Measurements from ENCODE around the gene CFAP65.

The CFAP65 gene

DNA sequence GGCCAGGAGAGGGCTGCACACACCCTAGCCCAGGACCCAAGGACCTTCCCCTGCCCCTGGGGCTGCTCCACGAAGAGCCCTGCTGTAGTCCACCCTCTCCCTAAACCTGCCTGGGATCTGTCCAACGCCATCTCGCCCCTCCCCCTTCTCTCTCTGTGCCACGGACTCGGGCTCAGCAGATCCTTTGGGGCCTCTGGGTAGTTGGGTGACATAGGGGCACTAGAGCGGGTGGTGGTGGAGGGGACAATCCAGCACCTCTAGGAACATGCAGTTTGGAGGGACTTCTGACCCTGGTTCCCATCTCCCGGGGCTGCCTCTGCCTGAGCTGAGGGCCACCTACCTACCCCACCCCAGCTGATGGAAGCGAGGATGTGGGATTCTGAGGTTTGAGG is 40.8 kb downstream of the CFAP65 start:
- peak overlapping the region; percentile 93 for H3K4ac ChIP-seq (ENCODE audit: low read depth, low read length)
- peak overlapping the region; percentile 71 for H2AK5ac ChIP-seq (ENCODE audit: low read length)
- H3K9ac ChIP-seq (ENCODE audit: low read length) = peak overlapping the region; percentile 28
- H3K56ac ChIP-seq (ENCODE audit: low read length) = peak overlapping the region; percentile 90
- no peaks in the 10 kb centered on the region for H3K79me2 ChIP-seq (ENCODE audit: control insufficient read depth, insufficient read depth, low read length)
- H3K27me3 ChIP-seq (ENCODE audit: insufficient read depth, low read length, poor library complexity) = peaks cover 5% of the 10 kb centered on the region
- peak overlapping the region; percentile 11 for H3K23ac ChIP-seq (ENCODE audit: low read length)
- no peak overlapping the region for H4K8ac ChIP-seq (ENCODE audit: low read depth, low read length)
- no peak overlapping the region for H2BK15ac ChIP-seq (replicated peaks; ENCODE audit: low read depth)
- H2BK5ac ChIP-seq (ENCODE audit: low read length) = peak overlapping the region; percentile 100
- peak overlapping the region; percentile 87 for H3K27ac ChIP-seq (ENCODE audit: low read depth, low read length)
- H4K5ac ChIP-seq (ENCODE audit: low read length) = no peak overlapping the region
- DNase-seq = no peak
- peak overlapping the region; percentile 30 for H3K4me2 ChIP-seq (ENCODE audit: low read length)
- H3K4me1 ChIP-seq (ENCODE audit: control insufficient read depth, low read depth, low read length) = peaks cover 35% of the 10 kb centered on the region
- no CpG with 5 or more reads among the region's 8 CpGs for WGBS (ENCODE audit: extremely low coverage, insufficient coverage, low lambda C conversion rate)
- H2BK120ac ChIP-seq (ENCODE audit: low read depth, low read length) = peak overlapping the region; percentile 16
- no peaks in the 10 kb centered on the region for H3K79me1 ChIP-seq (ENCODE audit: low read length)
- no peak overlapping the region for H3K4me3 ChIP-seq (ENCODE audit: low read length)
- H3K36me3 ChIP-seq (ENCODE audit: control insufficient read depth, insufficient read depth, low read length) = no peaks in the 10 kb centered on the region
- H3K18ac ChIP-seq (ENCODE audit: low read length) = peak overlapping the region; percentile 34

DNA sequence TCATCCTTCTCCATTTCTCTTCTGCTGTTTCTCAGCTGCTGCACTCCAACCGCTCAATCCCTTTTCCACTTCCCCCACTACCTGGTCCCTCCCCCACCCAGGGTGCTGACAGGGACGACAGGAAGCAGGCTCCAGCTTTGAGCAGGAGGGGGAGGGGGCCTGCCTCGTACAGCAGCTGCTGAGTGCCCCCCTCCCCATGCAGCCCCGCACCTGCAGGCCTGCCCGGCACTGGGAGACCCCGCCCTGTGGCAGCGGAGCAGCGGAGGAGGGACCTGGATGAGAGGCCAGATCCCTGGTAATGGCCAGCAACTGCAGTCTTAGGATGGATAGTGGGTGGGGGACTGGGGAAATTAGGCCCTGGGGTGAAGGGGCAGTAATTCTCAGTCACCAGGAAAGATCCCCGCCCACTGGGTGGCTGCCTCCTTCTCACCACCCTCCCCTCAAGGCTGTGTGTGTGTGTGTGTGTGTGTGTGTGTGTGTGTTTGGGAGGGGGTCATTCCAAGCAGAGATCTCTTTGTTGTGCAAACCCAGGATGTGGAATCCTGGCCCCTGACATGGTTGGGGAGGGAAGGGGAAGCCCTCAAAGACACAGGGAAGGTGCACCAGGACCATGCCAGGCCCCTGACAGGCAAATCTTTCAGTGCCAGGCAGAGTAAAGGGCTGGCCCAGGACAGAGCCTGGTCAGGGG is 41.3 kb downstream of the CFAP65 start:
- Histone ChIP-seq H3K18ac (ENCODE audit: low read length) (peak overlapping the region; percentile 34), H3K9ac (ENCODE audit: low read length) (peak overlapping the region; percentile 28), H3K4me3 (ENCODE audit: low read length) (no peak overlapping the region), H2BK15ac (replicated peaks; ENCODE audit: low read depth) (no peak overlapping the region), H3K79me2 (ENCODE audit: control insufficient read depth, insufficient read depth, low read length) (no peaks in the 10 kb centered on the region), H2AK5ac (ENCODE audit: low read length) (peak overlapping the region; percentile 71), H3K27me3 (ENCODE audit: insufficient read depth, low read length, poor library complexity) (peaks cover 10% of the 10 kb centered on the region), H4K5ac (ENCODE audit: low read length) (peak overlapping the region; percentile 91), H3K79me1 (ENCODE audit: low read length) (no peaks in the 10 kb centered on the region), H3K23ac (ENCODE audit: low read length) (peak overlapping the region; percentile 11), H3K4ac (ENCODE audit: low read depth, low read length) (peak overlapping the region; percentile 93), H3K36me3 (ENCODE audit: control insufficient read depth, insufficient read depth, low read length) (no peaks in the 10 kb centered on the region), H3K56ac (ENCODE audit: low read length) (peak overlapping the region; percentile 90), H4K8ac (ENCODE audit: low read depth, low read length) (no peak overlapping the region), H3K4me1 (ENCODE audit: control insufficient read depth, low read depth, low read length) (peaks cover 35% of the 10 kb centered on the region), H2BK5ac (ENCODE audit: low read length) (peak overlapping the region; percentile 100), H2BK120ac (ENCODE audit: low read depth, low read length) (peak overlapping the region; percentile 16), H3K27ac (ENCODE audit: low read depth, low read length) (peak overlapping the region; percentile 87), H3K4me2 (ENCODE audit: low read length) (peak overlapping the region; percentile 56)
- no CpG with 5 or more reads among the region's 9 CpGs for WGBS (ENCODE audit: extremely low coverage, insufficient coverage, low lambda C conversion rate)
- peak; percentile 96 for DNase-seq

DNA sequence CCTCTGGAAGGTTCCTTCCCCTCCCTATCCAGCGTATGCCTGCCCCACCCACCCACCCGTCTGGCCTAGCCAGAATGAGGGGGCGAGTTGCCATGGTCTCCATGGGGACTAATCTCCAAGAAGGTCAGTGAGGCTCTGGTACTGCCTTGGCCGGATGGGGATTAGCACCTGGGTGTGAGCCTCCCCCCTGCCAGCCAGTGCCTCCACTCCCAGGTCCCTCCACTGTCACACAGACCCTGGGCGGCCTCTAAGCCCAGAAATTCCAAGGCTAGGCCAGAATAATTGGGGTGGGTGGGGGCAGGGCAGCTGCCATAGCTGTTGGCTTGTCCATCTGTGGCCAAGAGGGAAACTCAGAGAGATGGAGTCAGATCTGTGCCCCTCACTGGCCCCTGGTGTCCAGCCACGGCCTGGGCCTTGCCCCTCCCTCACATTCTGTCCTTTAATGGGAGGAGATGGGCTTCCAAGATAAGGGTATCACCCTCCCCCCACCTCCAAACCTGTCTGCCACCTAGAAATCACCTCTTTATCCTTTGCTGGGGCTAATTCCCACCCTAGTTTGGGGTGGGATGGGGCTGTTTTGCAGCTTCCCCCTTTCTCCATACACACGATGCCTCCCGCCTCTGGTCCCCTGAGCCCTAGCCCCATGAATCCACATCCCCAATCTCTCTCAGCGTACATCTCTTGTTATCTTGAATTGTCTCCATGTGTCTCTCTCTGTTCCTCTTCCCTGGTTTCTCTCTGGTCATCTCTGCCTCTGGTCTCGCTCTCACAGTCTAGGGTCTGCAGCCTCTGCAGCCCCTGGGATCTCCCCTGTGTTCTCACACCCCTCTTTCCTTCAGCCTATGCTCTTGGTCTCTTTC is 42.1 kb downstream of the CFAP65 start:
- WGBS (ENCODE audit: extremely low coverage, insufficient coverage, low lambda C conversion rate) = no CpG with 5 or more reads among the region's 10 CpGs
- Histone ChIP-seq H3K18ac (ENCODE audit: low read length) (peak overlapping the region; percentile 29), H2BK5ac (ENCODE audit: low read length) (peak overlapping the region; percentile 100), H4K5ac (ENCODE audit: low read length) (peak overlapping the region; percentile 91), H4K8ac (ENCODE audit: low read depth, low read length) (no peak overlapping the region), H3K56ac (ENCODE audit: low read length) (peak overlapping the region; percentile 90), H2BK120ac (ENCODE audit: low read depth, low read length) (peak overlapping the region; percentile 39), H3K27me3 (ENCODE audit: insufficient read depth, low read length, poor library complexity) (peaks cover 16% of the 10 kb centered on the region), H3K27ac (ENCODE audit: low read depth, low read length) (peak overlapping the region; percentile 87), H3K79me1 (ENCODE audit: low read length) (no peaks in the 10 kb centered on the region), H3K4me2 (ENCODE audit: low read length) (peak overlapping the region; percentile 56), H3K4ac (ENCODE audit: low read depth, low read length) (no peak overlapping the region), H2AK5ac (ENCODE audit: low read length) (peak overlapping the region; percentile 71), H3K9ac (ENCODE audit: low read length) (peak overlapping the region; percentile 28), H3K4me3 (ENCODE audit: low read length) (no peak overlapping the region), H3K36me3 (ENCODE audit: control insufficient read depth, insufficient read depth, low read length) (no peaks in the 10 kb centered on the region), H3K79me2 (ENCODE audit: control insufficient read depth, insufficient read depth, low read length) (no peaks in the 10 kb centered on the region), H3K4me1 (ENCODE audit: control insufficient read depth, low read depth, low read length) (peaks cover 35% of the 10 kb centered on the region), H2BK15ac (replicated peaks; ENCODE audit: low read depth) (no peak overlapping the region), H3K23ac (ENCODE audit: low read length) (no peak overlapping the region)
- peak; percentile 97 for DNase-seq

DNA sequence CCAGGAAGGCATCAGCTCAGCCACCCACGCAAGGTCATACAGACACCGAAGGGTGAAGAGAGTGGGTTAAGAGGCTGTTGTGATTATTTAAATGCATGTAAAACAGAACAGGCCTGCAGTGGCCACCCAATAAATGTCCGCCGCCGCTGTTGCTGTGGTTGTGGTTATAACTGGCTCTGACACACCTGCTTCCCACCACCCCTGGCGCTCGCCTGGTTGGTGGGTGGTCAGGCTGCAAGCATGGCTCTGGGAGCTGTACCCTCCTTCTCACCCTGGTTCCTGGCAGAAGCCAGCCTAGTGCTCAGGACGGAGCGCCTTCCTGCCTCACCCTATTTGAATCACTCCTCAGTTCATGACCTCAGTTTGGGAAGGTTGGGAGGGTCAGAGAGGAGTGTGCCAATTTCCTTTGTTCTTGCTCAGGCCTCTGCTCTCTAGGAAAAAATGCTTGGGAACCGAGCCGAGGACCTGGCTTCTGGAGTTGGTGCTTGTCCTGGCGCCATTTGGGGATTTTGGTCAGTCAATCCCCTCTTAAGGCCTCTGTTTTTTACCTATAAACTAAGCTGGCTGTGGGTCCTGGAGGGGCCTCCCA is 42.8 kb downstream of the CFAP65 start:
- Histone ChIP-seq H2BK120ac (ENCODE audit: low read depth, low read length) (peak overlapping the region; percentile 82), H3K27ac (ENCODE audit: low read depth, low read length) (peak overlapping the region; percentile 87), H3K56ac (ENCODE audit: low read length) (peak overlapping the region; percentile 84), H2BK5ac (ENCODE audit: low read length) (peak overlapping the region; percentile 97), H3K27me3 (ENCODE audit: insufficient read depth, low read length, poor library complexity) (peaks cover 21% of the 10 kb centered on the region), H3K4me3 (ENCODE audit: low read length) (no peak overlapping the region), H3K23ac (ENCODE audit: low read length) (peak overlapping the region; percentile 85), H3K9ac (ENCODE audit: low read length) (peak overlapping the region; percentile 14), H3K4me1 (ENCODE audit: control insufficient read depth, low read depth, low read length) (peaks cover 40% of the 10 kb centered on the region), H3K79me1 (ENCODE audit: low read length) (no peaks in the 10 kb centered on the region), H3K36me3 (ENCODE audit: control insufficient read depth, insufficient read depth, low read length) (no peaks in the 10 kb centered on the region), H3K4me2 (ENCODE audit: low read length) (no peak overlapping the region), H3K79me2 (ENCODE audit: control insufficient read depth, insufficient read depth, low read length) (no peaks in the 10 kb centered on the region), H3K4ac (ENCODE audit: low read depth, low read length) (peak overlapping the region; percentile 77), H2AK5ac (ENCODE audit: low read length) (peak overlapping the region; percentile 98), H4K8ac (ENCODE audit: low read depth, low read length) (no peak overlapping the region), H4K5ac (ENCODE audit: low read length) (no peak overlapping the region), H3K18ac (ENCODE audit: low read length) (peak overlapping the region; percentile 60), H2BK15ac (replicated peaks; ENCODE audit: low read depth) (no peak overlapping the region)
- WGBS (ENCODE audit: extremely low coverage, insufficient coverage, low lambda C conversion rate) = no CpG with 5 or more reads among the region's 12 CpGs
- peak; percentile 81 for DNase-seq

DNA sequence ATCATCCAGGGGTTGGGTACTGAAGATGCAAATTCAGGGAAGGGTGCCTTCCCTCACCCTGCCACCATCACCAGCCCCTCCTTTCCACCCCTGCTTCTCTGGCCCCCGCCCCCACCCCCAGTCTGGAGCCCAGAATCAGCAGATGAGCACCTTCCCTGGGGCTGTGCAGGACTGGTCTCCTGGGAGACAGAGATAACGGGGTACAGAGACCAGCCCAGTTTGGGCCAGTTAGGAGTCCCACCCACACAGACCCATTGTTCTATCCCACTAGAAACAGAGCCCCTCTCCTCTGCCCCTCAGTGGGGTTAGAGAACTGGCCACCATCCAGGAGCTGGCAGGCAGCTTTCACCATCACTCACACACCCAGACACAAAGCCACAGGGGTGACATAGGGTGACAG is 43.6 kb downstream of the CFAP65 start:
- no peak overlapping the region for H3K27ac ChIP-seq (ENCODE audit: low read depth, low read length)
- WGBS (ENCODE audit: extremely low coverage, insufficient coverage, low lambda C conversion rate) = no CpG with 5 or more reads among the region's 2 CpGs

More for the DNA sequence above, 43.6 kb downstream of the CFAP65 start:
- no peak overlapping the region for H3K23ac ChIP-seq (ENCODE audit: low read length)
- DNase-seq = no peak
- H3K4me3 ChIP-seq (ENCODE audit: low read length) = no peak overlapping the region
- no peak overlapping the region for H4K5ac ChIP-seq (ENCODE audit: low read length)
- peak overlapping the region; percentile 39 for H3K4ac ChIP-seq (ENCODE audit: low read depth, low read length)
- no peak overlapping the region for H2BK120ac ChIP-seq (ENCODE audit: low read depth, low read length)
- peak overlapping the region; percentile 99 for H2AK5ac ChIP-seq (ENCODE audit: low read length)
- H3K4me2 ChIP-seq (ENCODE audit: low read length) = no peak overlapping the region
- peaks cover 40% of the 10 kb centered on the region for H3K4me1 ChIP-seq (ENCODE audit: control insufficient read depth, low read depth, low read length)
- no peaks in the 10 kb centered on the region for H3K36me3 ChIP-seq (ENCODE audit: control insufficient read depth, insufficient read depth, low read length)
- no peaks in the 10 kb centered on the region for H3K79me2 ChIP-seq (ENCODE audit: control insufficient read depth, insufficient read depth, low read length)
- no peak overlapping the region for H2BK15ac ChIP-seq (replicated peaks; ENCODE audit: low read depth)
- peak overlapping the region; percentile 87 for H2BK5ac ChIP-seq (ENCODE audit: low read length)
- H3K56ac ChIP-seq (ENCODE audit: low read length) = peak overlapping the region; percentile 84
- no peak overlapping the region for H4K8ac ChIP-seq (ENCODE audit: low read depth, low read length)
- H3K18ac ChIP-seq (ENCODE audit: low read length) = peak overlapping the region; percentile 68
- H3K9ac ChIP-seq (ENCODE audit: low read length) = no peak overlapping the region
- no peaks in the 10 kb centered on the region for H3K79me1 ChIP-seq (ENCODE audit: low read length)
- H3K27me3 ChIP-seq (ENCODE audit: insufficient read depth, low read length, poor library complexity) = peaks cover 29% of the 10 kb centered on the region

Data from mesendoderm (in vitro differentiated cells).